HepG2 (cell line): ENCODE measurements around the gene TMEM87A. TPM values are rescaled to one million over a fixed set of nuclear protein-coding genes. Genes with fewer than 3 reads are reported as not detected.

ENCODE experiments used
- AHDC1 ChIP-seq: sonication (generic); formaldehyde crosslinking; IDR thresholded peaks from 2 replicates; pipeline ENCODE4 v1.5.1; 2020; ENCODE audit warnings: mild to moderate bottlenecking, missing genetic modification reagents, borderline replicate concordance
- ARID2 ChIP-seq: sonication (generic); formaldehyde crosslinking; IDR thresholded peaks from 2 replicates; pipeline ENCODE4 v1.8.1; 2022; ENCODE audit warnings: mild to moderate bottlenecking, missing genetic modification reagents, borderline replicate concordance
- BCL6 ChIP-seq: IDR thresholded peaks from 2 replicates; pipeline ENCODE4 v1.6.1; 2016; ENCODE audit warnings: missing genetic modification reagents, missing compliant biosample characterization
- CSRNP1 ChIP-seq: sonication (generic); formaldehyde crosslinking; IDR thresholded peaks from 2 replicates; pipeline ENCODE4 v1.8.1; 2023; ENCODE audit warnings: mild to moderate bottlenecking, missing genetic modification reagents
- NAIF1 ChIP-seq: sonication (generic); formaldehyde crosslinking; IDR thresholded peaks from 2 replicates; pipeline ENCODE4 v1.5.0; 2020; ENCODE audit warnings: mild to moderate bottlenecking, missing genetic modification reagents, borderline replicate concordance
- NONO ChIP-seq, 2 experiments: fragments of 450-650 bp in 1 of 2; sonication (generic) in 1 of 2; formaldehyde crosslinking in 1 of 2; IDR thresholded peaks in 1 of 2; conservative IDR thresholded peaks in 1 of 2; 2 replicates each; pipeline versions ENCODE4 v1.6.1 to v1.8.0; 2017 to 2022; ENCODE audit warnings: mild to moderate bottlenecking in 1 of 2, missing genetic modification reagents in 1 of 2, moderate library complexity in 1 of 2
- SP5 ChIP-seq: IDR thresholded peaks from 2 replicates; pipeline ENCODE4 v1.6.1; 2016; ENCODE audit warnings: low read depth, borderline replicate concordance
- TRIM22 ChIP-seq: fragments of 450-650 bp; IDR thresholded peaks from 2 replicates; pipeline ENCODE4 v1.6.1; 2017
- ZBTB2 ChIP-seq: sonication (generic); formaldehyde crosslinking; IDR thresholded peaks from 2 replicates; pipeline ENCODE4 v1.8.0; 2022; ENCODE audit warnings: low read depth, missing genetic modification reagents
- ZBTB39 ChIP-seq: sonication (generic); formaldehyde crosslinking; IDR thresholded peaks from 2 replicates; pipeline ENCODE4 v1.5.0; 2020; ENCODE audit warnings: missing genetic modification reagents
- ZNF557 ChIP-seq: sonication (generic); formaldehyde crosslinking; IDR thresholded peaks from 2 replicates; pipeline ENCODE4 v1.4.0; 2020; ENCODE audit warnings: missing genetic modification reagents
- ZNF740 ChIP-seq: sonication (generic); formaldehyde crosslinking; IDR thresholded peaks from 2 replicates; pipeline ENCODE4 v1.4.0; 2020; ENCODE audit warnings: missing genetic modification reagents
- ZSCAN9 ChIP-seq: IDR thresholded peaks from 2 replicates; pipeline ENCODE4 v1.6.1; 2016; ENCODE audit warnings: borderline replicate concordance
- ZZZ3 ChIP-seq: sonication (generic); formaldehyde crosslinking; IDR thresholded peaks from 2 replicates; pipeline ENCODE4 v1.4.0; 2020; ENCODE audit warnings: missing genetic modification reagents, mild to moderate bottlenecking, borderline replicate concordance
- polyA plus RNA-seq, 8 experiments: library from polyadenylated mRNA; depleted of rRNA in 3 of 8; stranded (reverse) in 7 of 8; unstranded in 1 of 8; fragments of >200 nt; fragmentation: Illumina TruSeq in 4 of 8; extraction: Trizol in 4 of 8; gene quantifications; 2 replicates each; pipeline versions ENCODE4 v1.2.1 to v1.2.3, GENCODE V29; 2011 to 2016; ENCODE audit warnings: low read depth in 4 of 8, missing spikeins in 1 of 8, mixed read lengths in 1 of 8; ENCODE audit not compliant: insufficient read depth in 1 of 8
- total RNA-seq, 5 experiments: library from RNA; depleted of rRNA; stranded (reverse); fragments of >200 nt; fragmentation: Illumina TruSeq; extraction: Trizol; gene quantifications; 2 replicates each; pipeline ENCODE4 v1.2.3, GENCODE V29; 2016; ENCODE audit warnings: low read depth in 1 of 5

TMEM87A gene
- total and polyA plus RNA-seq, 2 of the 13 experiments (the other 11 are each of a cell fraction or from before 2014, with no cell fraction given) = 20.2 to 42.8 TPM

- TF ChIP-seq ZBTB2 (CRISPR knock-in tag) (no peak), NAIF1 (CRISPR knock-in tag) (no peak), NONO (IDR thresholded peaks at IDR 0.05) (no peak), NONO (CRISPR knock-in tag; conservative IDR thresholded peaks at IDR 0.05) (peak; percentile 41; the same call in 1 of the 2 replicates), SP5 (peak; percentile 74; the same call in 1 of the 2 replicates), ARID2 (CRISPR knock-in tag) (no peak), ZNF740 (CRISPR knock-in tag) (no peak), ZZZ3 (peak; percentile 82; the same call in 1 of the 2 replicates), CSRNP1 (CRISPR knock-in tag) (peak; percentile 56; the same call in 1 of the 2 replicates), ZBTB39 (no peak), BCL6 (CRISPR knock-in tag) (no peak), AHDC1 (CRISPR knock-in tag) (no peak; the same call in 1 of the 2 replicates), ZSCAN9 (CRISPR knock-in tag) (no peak; the same call in 1 of the 2 replicates), ZNF557 (CRISPR knock-in tag) (no peak), TRIM22 (no peak)
Observed at GRCh38 chr15:42207674-42208579, 65.3 kb downstream of the TMEM87A start, which contains the start of gene VPS39 (continued).
